Colonic mucosa (tissue), 4 donors: ENCODE data around the gene STAT6. TPM values are rescaled to one million over a fixed set of nuclear protein-coding genes. Genes with fewer than 3 reads are reported as not detected.

ENCODE experiments used
- DNase-seq: peaks from one replicate; pipeline ENCODE4 v3.0.0-alpha.2; 2020
- H3K27ac ChIP-seq: fragments of 200-600 bp; one replicate; pipeline ENCODE4 v1.8.0; 2021
- H3K27me3 ChIP-seq: fragments of 200-600 bp; one replicate; pipeline ENCODE4 v1.8.0; 2021
- H3K36me3 ChIP-seq: fragments of 200-600 bp; one replicate; pipeline ENCODE4 v1.8.0; 2021
- H3K4me1 ChIP-seq: fragments of 200-600 bp; one replicate; pipeline ENCODE4 v1.8.0; 2021; ENCODE audit warnings: mild to moderate bottlenecking
- H3K4me3 ChIP-seq: fragments of 200-600 bp; one replicate; pipeline ENCODE4 v1.8.0; 2021
- H3K9ac ChIP-seq, 2 donors: one replicate each; pipeline ENCODE4 v1.7.0; 2013; ENCODE audit warnings: control low read depth in 2 of 2, low read depth in 2 of 2, low read length in 2 of 2
- H3K9me3 ChIP-seq: fragments of 200-600 bp; one replicate; pipeline ENCODE4 v1.8.0; 2021
- intact Hi-C: fragments of 100-400 bp; cut with DNase I; formaldehyde crosslinking; loops from one replicate; pipeline ENCODE4 v1.14.1; 2022
- total RNA-seq, 2 donors: library from RNA; stranded (reverse); fragmentation: NEBNext Ultra II Directional in 1 of 2; extraction: Animal tissue kit (Norgen Biotek cat#: 25700) in 1 of 2; gene quantifications; one replicate each; pipeline ENCODE4 v1.2.1, GENCODE V29; 2021
- TF ChIP-seq, protein P1 (sequence below): fragments of 200-600 bp; IDR thresholded peaks from one replicate; pipeline ENCODE4 v1.8.0; 2022; ENCODE audit warnings: antibody characterized with exemption, mild to moderate bottlenecking
- donor health status: healthy.
- donor health status: DM: no; HTN: no; CAD: no.
- donor health status: DM: no; HTN: no; CAD: no.

STAT6 gene
- total RNA-seq, 2 donors from 2014 or later, result 161 to 181 TPM

DNA sequence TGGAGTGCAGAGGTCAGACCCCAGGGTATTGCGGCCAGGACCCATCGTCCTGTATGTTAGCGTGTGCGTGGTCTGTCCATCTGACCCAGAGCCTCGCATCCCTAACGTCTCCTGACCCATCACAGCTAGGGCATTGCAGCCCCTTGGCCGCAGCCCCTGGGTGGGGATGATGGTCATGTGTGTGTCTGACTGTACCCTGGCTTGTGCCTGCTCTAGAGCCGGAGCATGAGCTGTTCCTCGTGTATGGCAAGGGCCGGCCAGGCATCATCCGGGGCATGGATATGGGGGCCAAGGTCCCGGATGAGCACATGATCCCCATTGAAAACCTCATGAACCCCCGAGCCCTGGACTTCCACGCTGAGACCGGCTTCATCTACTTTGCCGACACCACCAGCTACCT, 47.0 kb upstream of the STAT6 start:
- H3K9me3 ChIP-seq, result no peaks in the 10 kb centered on the region
- TF ChIP-seq, protein P1, sequence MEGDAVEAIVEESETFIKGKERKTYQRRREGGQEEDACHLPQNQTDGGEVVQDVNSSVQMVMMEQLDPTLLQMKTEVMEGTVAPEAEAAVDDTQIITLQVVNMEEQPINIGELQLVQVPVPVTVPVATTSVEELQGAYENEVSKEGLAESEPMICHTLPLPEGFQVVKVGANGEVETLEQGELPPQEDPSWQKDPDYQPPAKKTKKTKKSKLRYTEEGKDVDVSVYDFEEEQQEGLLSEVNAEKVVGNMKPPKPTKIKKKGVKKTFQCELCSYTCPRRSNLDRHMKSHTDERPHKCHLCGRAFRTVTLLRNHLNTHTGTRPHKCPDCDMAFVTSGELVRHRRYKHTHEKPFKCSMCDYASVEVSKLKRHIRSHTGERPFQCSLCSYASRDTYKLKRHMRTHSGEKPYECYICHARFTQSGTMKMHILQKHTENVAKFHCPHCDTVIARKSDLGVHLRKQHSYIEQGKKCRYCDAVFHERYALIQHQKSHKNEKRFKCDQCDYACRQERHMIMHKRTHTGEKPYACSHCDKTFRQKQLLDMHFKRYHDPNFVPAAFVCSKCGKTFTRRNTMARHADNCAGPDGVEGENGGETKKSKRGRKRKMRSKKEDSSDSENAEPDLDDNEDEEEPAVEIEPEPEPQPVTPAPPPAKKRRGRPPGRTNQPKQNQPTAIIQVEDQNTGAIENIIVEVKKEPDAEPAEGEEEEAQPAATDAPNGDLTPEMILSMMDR, result no peak
- H3K27ac ChIP-seq, result no peak overlapping the region
- no peak for DNase-seq
- no peak overlapping the region for H3K4me3 ChIP-seq
- H3K9ac ChIP-seq, result no peak overlapping the region
- intact Hi-C loops, result no loop called here
- H3K36me3 ChIP-seq, result no peaks in the 10 kb centered on the region
- no peaks in the 10 kb centered on the region for H3K27me3 ChIP-seq
- H3K4me1 ChIP-seq, result no peaks in the 10 kb centered on the region

DNA sequence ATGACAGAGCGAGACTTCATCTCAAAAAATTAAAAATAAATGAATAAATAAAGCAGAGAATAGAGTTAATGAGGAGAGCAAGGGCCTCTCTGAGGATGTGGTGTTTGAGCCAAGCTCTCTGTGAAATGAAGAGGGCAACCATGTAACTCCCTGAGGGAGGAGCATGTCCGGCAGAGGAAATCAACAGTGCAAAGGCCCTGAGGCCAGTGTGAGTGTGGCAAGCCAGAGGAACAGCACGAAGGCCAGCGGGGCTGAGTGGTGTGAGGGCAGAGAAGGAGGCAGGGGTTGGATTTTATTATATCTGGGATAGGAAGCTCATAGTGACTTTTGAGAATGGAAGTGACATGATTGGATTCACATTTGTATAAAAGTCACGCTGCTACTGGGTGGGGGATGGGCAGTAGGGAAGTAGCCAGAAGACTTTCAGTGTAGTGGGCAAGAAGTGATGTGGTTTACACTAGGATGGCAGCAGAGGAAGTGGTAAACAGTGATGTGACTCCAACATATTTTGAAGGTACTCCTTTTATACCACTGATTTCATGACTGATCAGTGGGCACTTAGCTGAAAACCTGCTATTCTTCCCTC, 46.5 kb upstream of the STAT6 start:
- Histone ChIP-seq H3K27me3 (no peaks in the 10 kb centered on the region), H3K4me1 (no peaks in the 10 kb centered on the region), H3K4me3 (no peak overlapping the region), H3K9ac (no peak overlapping the region), H3K36me3 (no peaks in the 10 kb centered on the region), H3K9me3 (no peaks in the 10 kb centered on the region), H3K27ac (no peak overlapping the region)
- TF ChIP-seq, protein P1, result no peak
- DNase-seq, result no peak
- intact Hi-C loops, result no loop called here

DNA sequence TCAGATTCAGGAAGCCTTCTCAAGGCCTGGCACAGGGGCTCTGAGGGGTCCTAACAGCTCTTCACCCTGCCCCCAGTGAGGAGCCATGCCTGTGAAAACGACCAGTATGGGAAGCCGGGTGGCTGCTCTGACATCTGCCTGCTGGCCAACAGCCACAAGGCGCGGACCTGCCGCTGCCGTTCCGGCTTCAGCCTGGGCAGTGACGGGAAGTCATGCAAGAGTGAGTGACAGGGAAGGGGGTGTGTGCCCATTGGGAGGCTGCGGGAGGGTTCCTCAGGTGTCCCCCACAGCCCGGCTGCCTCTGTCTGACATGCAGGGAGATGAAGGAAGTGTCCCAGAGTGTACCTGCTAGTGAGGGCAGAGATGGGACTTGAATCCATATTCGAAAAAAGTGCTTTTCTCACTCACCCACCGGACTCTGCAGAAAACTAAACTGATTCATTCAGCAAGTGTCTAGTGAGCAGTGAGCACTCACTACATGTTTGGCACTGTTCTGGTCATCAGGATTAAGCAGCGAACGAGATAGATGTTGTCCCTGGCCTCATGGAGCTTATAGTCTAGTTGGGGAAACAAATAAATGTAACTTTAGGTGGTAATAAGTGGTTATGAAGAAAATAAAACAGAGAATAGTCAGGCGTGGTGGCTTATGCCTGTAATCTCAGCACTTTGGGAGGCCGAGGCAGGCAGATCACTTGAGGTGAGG, 45.7 kb upstream of the STAT6 start:
- no peaks in the 10 kb centered on the region for H3K27me3 ChIP-seq
- H3K36me3 ChIP-seq, result no peaks in the 10 kb centered on the region
- H3K4me3 ChIP-seq, result no peak overlapping the region
- DNase-seq, result no peak
- no peak overlapping the region for H3K27ac ChIP-seq
- H3K9me3 ChIP-seq, result no peaks in the 10 kb centered on the region
- intact Hi-C loops, result no loop called here
- no peaks in the 10 kb centered on the region for H3K4me1 ChIP-seq
- TF ChIP-seq, protein P1, result no peak
- H3K9ac ChIP-seq, result no peak overlapping the region

DNA sequence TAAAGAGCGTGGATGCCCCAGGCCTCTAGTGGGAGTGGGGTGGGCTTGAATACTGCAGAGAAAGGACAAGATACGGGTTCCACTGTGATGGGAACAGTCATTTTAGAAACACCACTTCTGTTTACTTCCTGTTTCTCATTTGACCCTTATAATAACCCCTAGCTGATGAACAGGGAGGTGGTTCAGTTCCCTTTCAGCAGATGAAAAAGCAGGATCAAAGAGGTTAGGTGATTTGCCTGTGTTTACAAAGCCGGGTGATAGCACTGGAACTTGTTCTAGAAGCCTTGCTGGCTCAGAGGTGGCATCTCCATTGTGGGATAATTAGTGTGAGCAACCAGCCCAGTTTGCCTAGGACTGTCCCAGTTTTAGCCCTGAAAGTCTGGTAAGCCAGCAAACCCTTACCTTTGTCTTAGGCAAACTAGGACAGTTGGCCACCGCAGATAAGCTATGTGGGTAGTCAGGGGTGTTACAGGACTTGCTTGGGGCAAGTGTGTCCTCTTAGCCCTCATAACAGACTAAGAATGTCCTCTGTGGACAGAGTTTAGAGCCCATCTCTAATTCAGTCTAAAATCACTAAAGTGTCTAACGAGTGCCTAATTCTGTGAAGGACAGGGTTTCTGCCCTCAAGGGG, 43.8 kb upstream of the STAT6 start:
- Histone ChIP-seq H3K36me3 (no peaks in the 10 kb centered on the region), H3K27me3 (no peaks in the 10 kb centered on the region), H3K9ac (no peak overlapping the region), H3K4me1 (peaks cover under 1% of the 10 kb centered on the region), H3K27ac (no peak overlapping the region), H3K4me3 (no peak overlapping the region), H3K9me3 (no peaks in the 10 kb centered on the region)
- DNase-seq, result no peak
- TF ChIP-seq, protein P1, result no peak
- intact Hi-C loops, result no loop called here

DNA sequence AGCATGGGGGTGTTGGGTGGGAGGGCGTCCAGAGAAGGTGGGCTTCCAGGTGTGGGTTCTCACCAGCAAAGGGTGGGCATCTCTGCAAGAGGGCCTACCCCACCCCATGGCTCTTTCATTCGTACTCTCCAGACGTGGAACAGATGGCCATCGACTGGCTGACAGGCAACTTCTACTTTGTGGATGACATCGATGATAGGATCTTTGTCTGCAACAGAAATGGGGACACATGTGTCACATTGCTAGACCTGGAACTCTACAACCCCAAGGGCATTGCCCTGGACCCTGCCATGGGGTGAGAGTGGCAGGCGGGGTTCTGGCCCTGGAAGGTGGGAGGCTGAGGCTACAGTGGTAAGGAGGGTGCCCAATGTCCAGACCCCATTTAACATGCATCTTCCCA, 42.9 kb upstream of the STAT6 start:
- no peaks in the 10 kb centered on the region for H3K9me3 ChIP-seq
- TF ChIP-seq, protein P1, result no peak
- H3K27me3 ChIP-seq, result no peaks in the 10 kb centered on the region
- intact Hi-C loops, result no loop called here
- no peak overlapping the region for H3K4me3 ChIP-seq
- no peak for DNase-seq
- peaks cover 7% of the 10 kb centered on the region for H3K4me1 ChIP-seq
- H3K27ac ChIP-seq, result no peak overlapping the region
- no peaks in the 10 kb centered on the region for H3K36me3 ChIP-seq
- no peak overlapping the region for H3K9ac ChIP-seq
